Activated CD4-positive, alpha-beta T cell treated with anti-CD3 and anti-CD28 coated beads for 24 hours (primary cell): ENCODE results near the gene NFATC2.
A peak's percentile ranks its signal among the peaks of the same experiment; 100 is the strongest.
"Not testable (repeated sequence)": the region's sequence is repeated elsewhere in the genome, so short reads cannot be mapped to it uniquely, and the experiment has no call there.

ENCODE experiments used
- DNase-seq, 2 donors: peaks; one replicate each; pipeline ENCODE4 v3.0.0-alpha.2; 2020; ENCODE audit warnings: low read depth in 2 of 2

NFATC2 gene

GRCh38 chr20:51568533-51568932 lies 26.0 kb upstream of the NFATC2 start:
- DNase-seq, result not testable (repeated sequence)

DNA sequence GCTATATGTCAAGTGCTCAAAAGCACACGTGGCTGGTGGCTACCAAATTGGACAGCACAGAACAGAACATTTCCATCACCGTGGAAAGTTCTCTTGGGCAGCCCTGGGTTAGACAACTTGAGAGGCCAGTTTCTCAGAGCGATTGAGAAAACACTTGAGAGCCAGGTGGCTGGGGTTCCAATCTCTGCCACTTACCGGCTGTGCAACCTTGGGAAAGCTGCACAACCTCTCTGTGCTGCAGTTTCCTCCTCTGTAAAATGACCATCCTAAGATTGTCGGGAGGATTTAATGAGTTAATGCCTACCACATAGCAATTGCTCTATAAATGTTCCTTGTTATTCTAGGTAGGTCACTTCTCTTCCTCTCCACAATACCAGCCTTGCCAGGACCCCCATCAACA lies 25.1 kb upstream of the NFATC2 start:
- DNase-seq, result no peak

GRCh38 chr20:51566594-51566993 lies 24.1 kb upstream of the NFATC2 start:
- DNase-seq, result no peak

GRCh38 chr20:51565298-51566144 lies 23.0 kb upstream of the NFATC2 start:
- DNase-seq, result no peak

GRCh38 chr20:51563486-51564332 lies 21.2 kb upstream of the NFATC2 start:
- no peak for DNase-seq

- no peak for DNase-seq
Measured at GRCh38 chr20:51563174-51563485, 20.6 kb upstream of the NFATC2 start.

DNA sequence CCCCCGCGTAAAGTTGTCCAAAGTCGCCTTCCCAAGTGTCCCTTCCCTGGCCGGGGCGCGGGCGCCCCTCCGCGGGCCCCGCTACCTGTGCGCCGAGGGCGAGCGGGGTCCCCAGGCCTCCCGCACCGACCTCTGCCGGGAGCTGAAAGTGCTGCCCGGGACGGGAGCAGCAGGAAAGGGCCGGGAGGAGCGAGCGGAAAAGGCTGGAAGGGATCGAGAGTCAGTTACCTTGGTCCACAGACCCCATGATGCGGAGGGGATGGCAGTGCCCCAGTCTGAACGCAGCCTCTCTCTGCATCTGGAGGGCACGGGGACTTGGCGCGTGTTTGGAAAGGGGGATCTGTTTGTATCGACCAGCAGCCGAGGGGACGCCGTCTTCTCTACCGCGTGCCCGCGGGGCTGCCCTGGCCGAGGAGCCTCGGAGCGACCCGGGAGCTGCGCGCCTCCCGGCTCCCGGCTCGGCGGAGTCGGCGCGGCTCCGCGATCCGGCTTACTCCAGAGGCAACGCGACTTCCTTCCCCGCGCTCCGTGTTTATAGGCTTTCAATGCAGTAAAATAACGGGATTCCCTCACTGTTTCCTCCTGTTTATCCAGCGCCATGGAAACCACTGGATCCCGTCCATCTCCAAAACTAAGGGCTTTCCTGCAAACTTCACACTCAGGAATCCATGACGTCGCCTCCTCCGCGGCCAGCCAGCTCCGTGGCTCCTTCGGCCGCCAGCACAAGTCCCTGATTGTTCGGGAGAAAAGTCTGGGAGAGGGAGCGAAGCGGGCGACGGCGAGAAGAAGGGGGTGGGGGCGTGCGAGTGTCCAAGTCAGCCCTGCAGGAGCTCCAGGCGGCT lies 20.0 kb upstream of the NFATC2 start:
- DNase-seq, result peak in 1 of 2 donors; percentile 2

GRCh38 chr20:51562027-51562331 lies 19.5 kb upstream of the NFATC2 start:
- DNase-seq, result no peak

- no peak for DNase-seq
Measured at GRCh38 chr20:51560550-51561307, 18.2 kb upstream of the NFATC2 start.

- DNase-seq, result no peak
Measured at GRCh38 chr20:51560042-51560441, 17.5 kb upstream of the NFATC2 start.

- no peak for DNase-seq
Measured at GRCh38 chr20:51554538-51555165, 12.1 kb upstream of the NFATC2 start.

GRCh38 chr20:51553897-51554486 lies 11.5 kb upstream of the NFATC2 start:
- DNase-seq, result no peak

- DNase-seq, result no peak
Measured at GRCh38 chr20:51551186-51551585, 8.7 kb upstream of the NFATC2 start.

DNA sequence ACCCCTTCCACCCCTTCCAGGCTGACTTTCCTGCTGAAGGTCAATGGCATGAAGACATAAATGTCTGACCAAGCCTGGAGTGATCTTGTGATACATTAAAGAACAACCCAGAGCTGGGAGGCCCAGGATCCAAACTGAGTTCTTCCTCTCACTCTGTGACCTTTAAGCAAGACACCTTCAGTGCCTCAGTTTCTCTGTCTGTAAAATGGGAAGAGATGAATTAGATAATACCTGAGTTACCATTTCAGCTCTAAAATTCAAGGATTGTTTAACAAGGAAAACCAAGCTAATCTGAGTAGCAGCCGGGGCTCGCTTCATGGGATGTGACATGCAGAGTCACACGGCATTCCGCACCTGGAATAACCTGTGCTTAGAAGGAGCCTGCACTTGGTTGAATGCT lies 7.0 kb upstream of the NFATC2 start:
- no peak for DNase-seq

- DNase-seq, result no peak
Measured at GRCh38 chr20:51547951-51548350, 5.4 kb upstream of the NFATC2 start.

GRCh38 chr20:51545515-51545914 lies 3.0 kb upstream of the NFATC2 start:
- DNase-seq, result no peak

DNA sequence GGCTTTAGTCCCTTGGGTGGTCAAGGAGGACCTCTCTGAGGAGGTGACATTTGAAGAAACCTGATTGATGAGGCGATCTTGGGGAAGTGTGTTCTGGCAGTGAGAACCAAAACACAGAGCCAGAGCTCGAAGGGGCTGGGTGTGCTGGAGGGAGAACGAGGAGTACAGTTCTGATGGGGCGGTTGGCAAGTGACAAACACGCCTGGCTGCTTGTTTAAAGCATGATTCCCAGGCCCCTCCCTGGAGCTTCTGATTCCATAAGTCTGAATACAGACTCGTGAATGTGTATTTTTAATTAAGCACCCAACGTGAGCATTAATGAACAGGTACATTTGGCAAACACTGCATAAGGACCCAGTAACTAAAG lies 886 bp upstream of the NFATC2 start:
- no peak for DNase-seq

- peak; percentile 37 to 39 for DNase-seq
Measured at GRCh38 chr20:51542033-51542570, 417 bp downstream of the NFATC2 start.

GRCh38 chr20:51541189-51542032 lies 1.1 kb downstream of the NFATC2 start:
- DNase-seq, result peak; percentile 68 to 71

DNA sequence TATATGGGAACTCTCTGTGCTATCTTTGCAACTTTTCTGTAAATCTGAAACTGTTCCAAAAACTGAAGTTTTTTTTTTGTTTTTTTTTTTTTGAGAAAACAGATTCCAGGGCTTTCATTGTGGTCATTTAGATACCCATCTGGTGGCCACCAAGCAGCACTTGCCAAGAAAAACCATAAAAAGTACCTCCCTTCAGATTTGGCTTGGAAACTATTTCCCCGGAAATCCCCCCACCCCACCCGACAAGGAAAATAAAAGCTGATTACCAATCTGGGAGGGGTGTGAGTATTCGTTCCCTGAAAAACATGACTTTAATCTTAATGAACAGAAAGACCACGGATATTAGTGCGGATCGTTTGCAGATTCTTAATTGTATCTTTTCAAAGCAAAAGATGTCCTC lies 1.9 kb downstream of the NFATC2 start:
- no peak for DNase-seq
